ENCODE measurements around the gene SLC39A2. TPM values are rescaled to one million over a fixed set of nuclear protein-coding genes. Genes with fewer than 3 reads are reported as not detected.
A peak's percentile ranks its signal among the peaks of the same experiment; 100 is the strongest.
"Not testable (repeated sequence)": the region's sequence is repeated elsewhere in the genome, so short reads cannot be mapped to it uniquely, and the experiment has no call there.

The SLC39A2 gene
- total RNA-seq, 1 donor from 2014 or later = 5.6 TPM

GRCh38 chr14:20997115-20997514 lies 2.0 kb upstream of the SLC39A2 start:
- no peak for DNase-seq

- DNase-seq = no peak
Measured at GRCh38 chr14:20997564-20997963, 1.5 kb upstream of the SLC39A2 start.

- DNase-seq = no peak
Measured at GRCh38 chr14:20998139-20998538, 954 bp upstream of the SLC39A2 start.

- no peak for DNase-seq
Measured at GRCh38 chr14:20999591-20999990, 498 bp downstream of the SLC39A2 start.

GRCh38 chr14:21001218-21001617 lies 2.1 kb downstream of the SLC39A2 start:
- DNase-seq = no peak

GRCh38 chr14:21003788-21004346 lies 4.8 kb downstream of the SLC39A2 start:
- no peak for DNase-seq

- not testable (repeated sequence) for DNase-seq
Measured at GRCh38 chr14:21009721-21010120, 10.6 kb downstream of the SLC39A2 start.

GRCh38 chr14:21011136-21011535 lies 12.0 kb downstream of the SLC39A2 start:
- DNase-seq = no peak

GRCh38 chr14:21014761-21015190 lies 15.7 kb downstream of the SLC39A2 start:
- DNase-seq = peak; percentile 96

- no peak for DNase-seq
Measured at GRCh38 chr14:21015312-21015711, 16.2 kb downstream of the SLC39A2 start.

GRCh38 chr14:21016413-21017190 lies 17.5 kb downstream of the SLC39A2 start:
- DNase-seq = no peak

- no peak for DNase-seq
Measured at GRCh38 chr14:21017528-21018245, 18.6 kb downstream of the SLC39A2 start.

GRCh38 chr14:21018286-21018685 lies 19.2 kb downstream of the SLC39A2 start:
- no peak for DNase-seq

- no peak for DNase-seq
Measured at GRCh38 chr14:21018781-21019180, 19.7 kb downstream of the SLC39A2 start.

GRCh38 chr14:21019366-21019765 lies 20.3 kb downstream of the SLC39A2 start:
- DNase-seq = no peak

- DNase-seq = no peak
Measured at GRCh38 chr14:21020977-21021545, 22.0 kb downstream of the SLC39A2 start.

- no peak for DNase-seq
Measured at GRCh38 chr14:21022686-21023085, 23.6 kb downstream of the SLC39A2 start.

- no peak for DNase-seq
Measured at GRCh38 chr14:21023174-21023573, 24.1 kb downstream of the SLC39A2 start.

GRCh38 chr14:21023817-21024584 lies 24.9 kb downstream of the SLC39A2 start:
- no peak for DNase-seq

- DNase-seq = peak; percentile 91
Measured at GRCh38 chr14:21024585-21025370, 25.7 kb downstream of the SLC39A2 start, which contains the start of gene NDRG2. TSS of gene NDRG2 (minus strand) at chr14:21025061. CDS start at chr14:21023315, 1,746 bp downstream.
